Measurements from ENCODE around the gene ADAR. TPM values are rescaled to one million over a fixed set of nuclear protein-coding genes. Genes with fewer than 3 reads are reported as not detected.
A peak's percentile ranks its signal among the peaks of the same experiment; 100 is the strongest.

Gene ADAR
- total RNA-seq, 1 experiment from 2014 or later, result 168 TPM

DNA sequence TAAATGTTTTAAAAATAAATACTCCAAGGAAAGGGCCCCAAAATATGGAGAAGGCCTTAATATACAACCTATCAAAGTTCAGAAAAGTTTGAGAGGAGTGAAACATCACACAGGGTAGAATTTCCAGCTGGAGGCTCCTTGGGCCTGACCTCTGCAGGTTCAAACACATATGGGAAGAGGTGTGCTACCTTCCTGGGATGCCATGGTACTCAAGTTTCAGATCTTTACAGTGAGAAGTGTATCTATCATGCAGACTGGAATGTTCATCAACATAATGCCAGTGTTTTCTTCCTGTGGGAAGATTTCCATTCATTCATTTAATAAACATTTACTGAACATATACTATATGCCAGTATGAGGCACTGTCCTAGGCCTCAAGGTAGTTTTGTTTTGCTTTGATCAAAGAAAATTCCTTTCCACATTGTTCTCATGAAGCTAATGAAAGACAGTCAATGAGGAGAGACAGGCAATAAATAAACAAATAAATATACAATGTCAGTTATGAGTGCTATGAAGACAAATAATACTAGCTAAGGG, 14.6 kb upstream of the ADAR start:
- intact Hi-C loops (cut with micrococcal nuclease), result no loop called here
- Mint-ChIP-seq H3K27ac (ENCODE audit: low read depth, unreplicated experiment) (no peak overlapping the region), H3K4me1 (ENCODE audit: insufficient read depth, unreplicated experiment) (peaks cover 25% of the 10 kb centered on the region), H3K27me3 (ENCODE audit: insufficient read depth, unreplicated experiment) (no peaks in the 10 kb centered on the region), H3K9me3 (ENCODE audit: unreplicated experiment) (no peaks in the 10 kb centered on the region), H3K36me3 (ENCODE audit: insufficient read depth, unreplicated experiment) (peaks cover 23% of the 10 kb centered on the region), H3K4me3 (ENCODE audit: unreplicated experiment) (no peak overlapping the region)
- TF ChIP-seq, protein P1, sequence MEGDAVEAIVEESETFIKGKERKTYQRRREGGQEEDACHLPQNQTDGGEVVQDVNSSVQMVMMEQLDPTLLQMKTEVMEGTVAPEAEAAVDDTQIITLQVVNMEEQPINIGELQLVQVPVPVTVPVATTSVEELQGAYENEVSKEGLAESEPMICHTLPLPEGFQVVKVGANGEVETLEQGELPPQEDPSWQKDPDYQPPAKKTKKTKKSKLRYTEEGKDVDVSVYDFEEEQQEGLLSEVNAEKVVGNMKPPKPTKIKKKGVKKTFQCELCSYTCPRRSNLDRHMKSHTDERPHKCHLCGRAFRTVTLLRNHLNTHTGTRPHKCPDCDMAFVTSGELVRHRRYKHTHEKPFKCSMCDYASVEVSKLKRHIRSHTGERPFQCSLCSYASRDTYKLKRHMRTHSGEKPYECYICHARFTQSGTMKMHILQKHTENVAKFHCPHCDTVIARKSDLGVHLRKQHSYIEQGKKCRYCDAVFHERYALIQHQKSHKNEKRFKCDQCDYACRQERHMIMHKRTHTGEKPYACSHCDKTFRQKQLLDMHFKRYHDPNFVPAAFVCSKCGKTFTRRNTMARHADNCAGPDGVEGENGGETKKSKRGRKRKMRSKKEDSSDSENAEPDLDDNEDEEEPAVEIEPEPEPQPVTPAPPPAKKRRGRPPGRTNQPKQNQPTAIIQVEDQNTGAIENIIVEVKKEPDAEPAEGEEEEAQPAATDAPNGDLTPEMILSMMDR (IDR thresholded peaks at IDR 0.05; ENCODE audit: unreplicated experiment), result no peak
- no peak for DNase-seq (ENCODE audit: unreplicated experiment)
- ChIA-PET CTCF (interaction anchor here (0.6 to 1.8 kb wide), 3 partner anchors 46 to 463 kb away, joined by 3 to 6 read pairs (median 5); no protein-coding TSS in a partner anchor), POLR2A (interaction anchor here (0.6 to 7.3 kb wide), 4 partner anchors 9 to 1017 kb away, joined by 3 to 161 read pairs (median 3); partner anchors contain the start of gene ADAR)
- BruUV-seq (replicated peaks), result no TSS peak

- Mint-ChIP-seq H3K27ac (ENCODE audit: low read depth, unreplicated experiment) (peak overlapping the region; percentile 8), H3K4me1 (ENCODE audit: insufficient read depth, unreplicated experiment) (peaks cover 21% of the 10 kb centered on the region), H3K4me3 (ENCODE audit: unreplicated experiment) (no peak overlapping the region), H3K36me3 (ENCODE audit: insufficient read depth, unreplicated experiment) (peaks cover 19% of the 10 kb centered on the region), H3K27me3 (ENCODE audit: insufficient read depth, unreplicated experiment) (no peaks in the 10 kb centered on the region), H3K9me3 (ENCODE audit: unreplicated experiment) (no peaks in the 10 kb centered on the region)
- no TSS peak for BruUV-seq (replicated peaks)
- TF ChIP-seq, protein P1 (IDR thresholded peaks at IDR 0.05; ENCODE audit: unreplicated experiment), result no peak
- no peak for DNase-seq (ENCODE audit: unreplicated experiment)
- ChIA-PET CTCF (interaction anchor here (0.6 to 1.8 kb wide), 5 partner anchors 47 to 464 kb away, joined by 3 to 6 read pairs (median 4); no protein-coding TSS in a partner anchor), POLR2A (interaction anchor here (0.6 to 2.2 kb wide), 4 partner anchors 10 to 1016 kb away, joined by 3 to 13 read pairs (median 4); no protein-coding TSS in a partner anchor)
- intact Hi-C loops (cut with micrococcal nuclease), result no loop called here
Measured at GRCh38 chr1:154621875-154622274, 13.9 kb upstream of the ADAR start.

- H3K27ac Mint-ChIP-seq (ENCODE audit: low read depth, unreplicated experiment), result no peak overlapping the region
- intact Hi-C loops (cut with micrococcal nuclease), result no loop called here
- H3K36me3 Mint-ChIP-seq (ENCODE audit: insufficient read depth, unreplicated experiment), result peaks cover 18% of the 10 kb centered on the region
- no TSS peak for BruUV-seq (replicated peaks)
- TF ChIP-seq, protein P1 (IDR thresholded peaks at IDR 0.05; ENCODE audit: unreplicated experiment), result no peak
- H3K4me3 Mint-ChIP-seq (ENCODE audit: unreplicated experiment), result no peak overlapping the region
- no peak for DNase-seq (ENCODE audit: unreplicated experiment)
- no peaks in the 10 kb centered on the region for H3K9me3 Mint-ChIP-seq (ENCODE audit: unreplicated experiment)
- H3K27me3 Mint-ChIP-seq (ENCODE audit: insufficient read depth, unreplicated experiment), result no peaks in the 10 kb centered on the region
- POLR2A ChIA-PET, result interaction anchor here (0.8 to 2.2 kb wide), 6 partner anchors 11 to 304 kb away, joined by 3 to 13 read pairs (median 4); partner anchors contain the start of gene ADAR
- CTCF ChIA-PET, result no interaction called here
- H3K4me1 Mint-ChIP-seq (ENCODE audit: insufficient read depth, unreplicated experiment), result peaks cover 21% of the 10 kb centered on the region
Measured at GRCh38 chr1:154620751-154621150, 12.8 kb upstream of the ADAR start.

GRCh38 chr1:154619181-154619948, 11.4 kb upstream of the ADAR start:
- H3K4me3 Mint-ChIP-seq (ENCODE audit: unreplicated experiment), result no peak overlapping the region
- peaks cover 17% of the 10 kb centered on the region for H3K4me1 Mint-ChIP-seq (ENCODE audit: insufficient read depth, unreplicated experiment)
- peaks cover 15% of the 10 kb centered on the region for H3K36me3 Mint-ChIP-seq (ENCODE audit: insufficient read depth, unreplicated experiment)
- DNase-seq (ENCODE audit: unreplicated experiment), result no peak
- H3K27ac Mint-ChIP-seq (ENCODE audit: low read depth, unreplicated experiment), result no peak overlapping the region
- POLR2A ChIA-PET, result interaction anchor here (0.7 to 1.3 kb wide), 2 partner anchors 11 to 25 kb away, joined by 3 to 6 read pairs; partner anchors contain the start of gene ADAR
- no peaks in the 10 kb centered on the region for H3K9me3 Mint-ChIP-seq (ENCODE audit: unreplicated experiment)
- intact Hi-C loops (cut with micrococcal nuclease), result no loop called here
- no peaks in the 10 kb centered on the region for H3K27me3 Mint-ChIP-seq (ENCODE audit: insufficient read depth, unreplicated experiment)
- TF ChIP-seq, protein P1 (IDR thresholded peaks at IDR 0.05; ENCODE audit: unreplicated experiment), result no peak
- CTCF ChIA-PET, result interaction anchor here (0.7 to 1.1 kb wide), 2 partner anchors 30 to 60 kb away, joined by 3 to 5 read pairs; no protein-coding TSS in a partner anchor
- no TSS peak for BruUV-seq (replicated peaks)

All from MCF 10A (cell line).